Naive thymus-derived CD8-positive, alpha-beta T cell (primary cell): Measurements from ENCODE around the gene ANKRD62. TPM values are rescaled to one million over a fixed set of nuclear protein-coding genes. Genes with fewer than 3 reads are reported as not detected.

Experiments
- ATAC-seq, 2 donors: fragments of 150-1000 bp; cut with Tn5 transposase in 1 of 2; sonication (Bioruptor Pico), chemical (Tn5 transposase) in 1 of 2; 1 replicate in 1 of 2; 2 replicates in 1 of 2; pipeline ENCODE4 v1.10.0; 2021; ENCODE audit warnings: mild to moderate bottlenecking in 2 of 2, moderate library complexity in 2 of 2
- POLR2A ChIA-PET: fragments of 350-600 bp; sonication (Branson Sonifier 250); formaldehyde crosslinking; loops from one replicate; lab custom pipeline; 2021; ENCODE audit warnings: antibody characterized with exemption; lab: Charles Lee
- DNase-seq, 10 donors: peaks; one replicate each; pipeline versions ENCODE4 v3.0.0 to v3.0.0-alpha.2; 2020 to 2022
- H3K27ac Mint-ChIP-seq, 10 donors: one replicate each; pipeline ENCODE4 v1.8.0; 2020 to 2022; ENCODE audit warnings: mild to moderate bottlenecking in 10 of 10, mixed read lengths in 10 of 10, moderate library complexity in 4 of 10, inconsistent platforms in 1 of 10
- H3K27me3 Mint-ChIP-seq, 5 donors: one replicate each; pipeline ENCODE4 v1.8.0; 2021 to 2022; ENCODE audit warnings: mixed read lengths in 5 of 5
- H3K36me3 Mint-ChIP-seq, 3 donors: one replicate each; pipeline ENCODE4 v1.8.0; 2020 to 2022; ENCODE audit warnings: mixed read lengths in 3 of 3, mild to moderate bottlenecking in 2 of 3, inconsistent platforms in 1 of 3
- H3K4me1 Mint-ChIP-seq, 4 donors: one replicate each; pipeline ENCODE4 v1.8.0; 2021 to 2022; ENCODE audit warnings: mixed read lengths in 4 of 4
- H3K4me3 Mint-ChIP-seq, 10 donors: one replicate each; pipeline ENCODE4 v1.8.0; 2020 to 2022; ENCODE audit warnings: mild to moderate bottlenecking in 10 of 10, mixed read lengths in 10 of 10, moderate library complexity in 6 of 10, inconsistent platforms in 1 of 10
- H3K9me3 Mint-ChIP-seq, 9 donors: one replicate each; pipeline ENCODE4 v1.8.0; 2020 to 2022; ENCODE audit warnings: mixed read lengths in 9 of 9, mild to moderate bottlenecking in 3 of 9, inconsistent platforms in 1 of 9, moderate library complexity in 1 of 9
- polyA plus RNA-seq, 3 donors: library from polyadenylated mRNA; unstranded; fragments of 300-500 nt; fragmentation: Illumina TruSeq; gene quantifications; one replicate each; pipeline ENCODE4 v1.2.3, GENCODE V29; 2021
- total RNA-seq, 8 experiments: library from RNA in 2 of 8; stranded (reverse) in 2 of 8; gene quantifications; one replicate each; pipeline ENCODE4 v1.2.3 and lab custom pipeline; 2021 to 2026

Gene ANKRD62
- total and polyA plus RNA-seq, 5 experiments from 2014 or later = not detected

- no peak overlapping the region for H3K4me3 Mint-ChIP-seq
- peaks cover 0 to 2% (median 0%) of the 10 kb centered on the region in 4 donors for H3K4me1 Mint-ChIP-seq
- DNase-seq = no peak
- H3K27me3 Mint-ChIP-seq = peaks cover 2 to 18% (median 9%) of the 10 kb centered on the region in 5 donors
- peaks cover 0 to 5% (median 0%) of the 10 kb centered on the region in 9 donors for H3K9me3 Mint-ChIP-seq
- POLR2A ChIA-PET = no interaction called here
- no peak overlapping the region for H3K27ac Mint-ChIP-seq
- ATAC-seq = no peak
- H3K36me3 Mint-ChIP-seq = no peaks in the 10 kb centered on the region
Observed at GRCh38 chr18:12088096-12088495, 5.5 kb upstream of the ANKRD62 start.

- POLR2A ChIA-PET = no interaction called here
- Mint-ChIP-seq H3K4me3 (no peak overlapping the region), H3K4me1 (peaks cover 0 to 2% (median 0%) of the 10 kb centered on the region in 4 donors), H3K27ac (no peak overlapping the region), H3K27me3 (peaks cover 0 to 20% (median 12%) of the 10 kb centered on the region in 5 donors), H3K36me3 (no peaks in the 10 kb centered on the region), H3K9me3 (peaks cover 0 to 5% (median 0%) of the 10 kb centered on the region in 9 donors)
- DNase-seq = no peak
- no peak for ATAC-seq
Observed at GRCh38 chr18:12088731-12089375, 4.8 kb upstream of the ANKRD62 start.

GRCh38 chr18:12091538-12092141 lies 2.0 kb upstream of the ANKRD62 start:
- Mint-ChIP-seq H3K4me3 (no peak overlapping the region), H3K27me3 (peaks cover 1 to 22% (median 17%) of the 10 kb centered on the region in 5 donors), H3K27ac (no peak overlapping the region), H3K4me1 (peaks cover 0 to 2% (median 0%) of the 10 kb centered on the region in 4 donors), H3K36me3 (no peaks in the 10 kb centered on the region), H3K9me3 (peaks cover 0 to 5% (median 0%) of the 10 kb centered on the region in 9 donors)
- POLR2A ChIA-PET = no interaction called here
- ATAC-seq (no peak), DNase-seq (no peak)

- peaks cover 0 to under 1% (median 0%) of the 10 kb centered on the region in 4 donors for H3K4me1 Mint-ChIP-seq
- peaks cover 0 to 5% (median 0%) of the 10 kb centered on the region in 9 donors for H3K9me3 Mint-ChIP-seq
- no peak overlapping the region for H3K27ac Mint-ChIP-seq
- H3K36me3 Mint-ChIP-seq = no peaks in the 10 kb centered on the region
- peaks cover 1 to 17% (median 16%) of the 10 kb centered on the region in 5 donors for H3K27me3 Mint-ChIP-seq
- POLR2A ChIA-PET = no interaction called here
- no peak for DNase-seq
- no peak overlapping the region for H3K4me3 Mint-ChIP-seq
- ATAC-seq = no peak
Observed at GRCh38 chr18:12092398-12093229, 1.0 kb upstream of the ANKRD62 start.

GRCh38 chr18:12098374-12098773 lies 4.7 kb downstream of the ANKRD62 start:
- no peaks in the 10 kb centered on the region for H3K4me1 Mint-ChIP-seq
- ATAC-seq = no peak
- peaks cover 0 to 4% (median 0%) of the 10 kb centered on the region in 9 donors for H3K9me3 Mint-ChIP-seq
- no peaks in the 10 kb centered on the region for H3K36me3 Mint-ChIP-seq
- H3K4me3 Mint-ChIP-seq = no peak overlapping the region
- H3K27ac Mint-ChIP-seq = no peak overlapping the region
- POLR2A ChIA-PET = no interaction called here
- DNase-seq = no peak
- peaks cover 4 to 18% (median 6%) of the 10 kb centered on the region in 5 donors for H3K27me3 Mint-ChIP-seq

GRCh38 chr18:12099160-12099559 lies 5.5 kb downstream of the ANKRD62 start:
- Mint-ChIP-seq H3K4me1 (no peaks in the 10 kb centered on the region), H3K9me3 (no peaks in the 10 kb centered on the region), H3K36me3 (no peaks in the 10 kb centered on the region), H3K4me3 (no peak overlapping the region), H3K27ac (no peak overlapping the region), H3K27me3 (peaks cover 0 to 12% (median 4%) of the 10 kb centered on the region in 5 donors)
- ATAC-seq = no peak
- POLR2A ChIA-PET = no interaction called here
- DNase-seq = no peak

GRCh38 chr18:12101266-12101665 lies 7.6 kb downstream of the ANKRD62 start:
- Mint-ChIP-seq H3K9me3 (no peaks in the 10 kb centered on the region), H3K27me3 (peaks cover 0 to 10% (median 8%) of the 10 kb centered on the region in 5 donors), H3K27ac (no peak overlapping the region), H3K36me3 (no peaks in the 10 kb centered on the region), H3K4me3 (no peak overlapping the region), H3K4me1 (no peaks in the 10 kb centered on the region)
- no peak for DNase-seq
- ATAC-seq = no peak
- POLR2A ChIA-PET = no interaction called here

GRCh38 chr18:12102136-12102842 lies 8.6 kb downstream of the ANKRD62 start:
- ATAC-seq (no peak), DNase-seq (no peak)
- Mint-ChIP-seq H3K4me1 (no peaks in the 10 kb centered on the region), H3K36me3 (no peaks in the 10 kb centered on the region), H3K27ac (no peak overlapping the region), H3K9me3 (no peaks in the 10 kb centered on the region), H3K27me3 (peaks cover 0 to 11% (median 8%) of the 10 kb centered on the region in 5 donors), H3K4me3 (no peak overlapping the region)
- POLR2A ChIA-PET = no interaction called here

- no peak for ATAC-seq
- no peak overlapping the region for H3K27ac Mint-ChIP-seq
Observed at GRCh38 chr18:12106471-12106870, 12.8 kb downstream of the ANKRD62 start.

GRCh38 chr18:12109836-12110235 lies 16.2 kb downstream of the ANKRD62 start:
- peaks cover 0 to 7% (median 2%) of the 10 kb centered on the region in 9 donors for H3K9me3 Mint-ChIP-seq

More at GRCh38 chr18:12106471-12106870, 12.8 kb downstream of the ANKRD62 start:
- H3K4me3 Mint-ChIP-seq = no peak overlapping the region
- POLR2A ChIA-PET = no interaction called here
- no peak for DNase-seq
- no peaks in the 10 kb centered on the region for H3K4me1 Mint-ChIP-seq
- H3K27me3 Mint-ChIP-seq = peaks cover 0 to 20% (median 11%) of the 10 kb centered on the region in 5 donors
- peaks cover 0 to 7% (median 0%) of the 10 kb centered on the region in 9 donors for H3K9me3 Mint-ChIP-seq
- peaks cover 0 to 3% (median 2%) of the 10 kb centered on the region in 3 donors for H3K36me3 Mint-ChIP-seq

GRCh38 chr18:12113999-12114646 lies 20.5 kb downstream of the ANKRD62 start:
- no peaks in the 10 kb centered on the region for H3K4me1 Mint-ChIP-seq
- H3K27me3 Mint-ChIP-seq = peaks cover 0 to 19% (median 15%) of the 10 kb centered on the region in 5 donors
- H3K9me3 Mint-ChIP-seq = peaks cover 0 to 6% (median 2%) of the 10 kb centered on the region in 9 donors
- H3K27ac Mint-ChIP-seq = no peak overlapping the region
- H3K4me3 Mint-ChIP-seq = no peak overlapping the region
- DNase-seq (no peak), ATAC-seq (no peak)
- POLR2A ChIA-PET = no interaction called here
- H3K36me3 Mint-ChIP-seq = peaks cover 0 to 4% (median 3%) of the 10 kb centered on the region in 3 donors

More at GRCh38 chr18:12109836-12110235, 16.2 kb downstream of the ANKRD62 start:
- Mint-ChIP-seq H3K36me3 (peaks cover 0 to 4% (median 3%) of the 10 kb centered on the region in 3 donors), H3K4me1 (no peaks in the 10 kb centered on the region), H3K27me3 (peaks cover 0 to 19% (median 18%) of the 10 kb centered on the region in 5 donors), H3K27ac (no peak overlapping the region), H3K4me3 (no peak overlapping the region)
- DNase-seq = no peak
- no peak for ATAC-seq
- POLR2A ChIA-PET = no interaction called here

- H3K4me3 Mint-ChIP-seq = no peak overlapping the region
- no peaks in the 10 kb centered on the region for H3K9me3 Mint-ChIP-seq
- POLR2A ChIA-PET = no interaction called here
- no peak for ATAC-seq
- no peaks in the 10 kb centered on the region for H3K36me3 Mint-ChIP-seq
- peaks cover 6 to 22% (median 20%) of the 10 kb centered on the region in 5 donors for H3K27me3 Mint-ChIP-seq
- no peaks in the 10 kb centered on the region for H3K4me1 Mint-ChIP-seq
- DNase-seq = no peak
- H3K27ac Mint-ChIP-seq = no peak overlapping the region
Observed at GRCh38 chr18:12119358-12119757, 25.7 kb downstream of the ANKRD62 start.
